Measurements from ENCODE around the gene FAM13A. TPM values are rescaled to one million over a fixed set of nuclear protein-coding genes. Genes with fewer than 3 reads are reported as not detected.
"Not testable (repeated sequence)": the region's sequence is repeated elsewhere in the genome, so short reads cannot be mapped to it uniquely, and the experiment has no call there.

FAM13A gene
- total RNA-seq, 1 donor from 2014 or later = 13.2 TPM

GRCh38 chr4:88910101-88910500 is 146.9 kb downstream of the FAM13A start:
- DNase-seq (ENCODE audit: low spot score in 2 of 2) = no peak
- TF ChIP-seq CTCF (IDR thresholded peaks at IDR 0.05) = no peak
- no peaks in the 10 kb centered on the region for H3K4me1 ChIP-seq
- H3K36me3 ChIP-seq = peaks cover 0 to 2% of the 10 kb centered on the region in 2 donors
- no peaks in the 10 kb centered on the region for H3K27me3 ChIP-seq
- H3K4me3 ChIP-seq = no peak overlapping the region
- no peaks in the 10 kb centered on the region for H3K9me3 ChIP-seq
- intact Hi-C loops (cut with DNase I) = no loop called here
- H3K27ac ChIP-seq = no peak overlapping the region

- no peak for TF ChIP-seq CTCF (IDR thresholded peaks at IDR 0.05)
- intact Hi-C loops (cut with DNase I) = no loop called here
- no peaks in the 10 kb centered on the region for H3K4me1 ChIP-seq
- H3K27me3 ChIP-seq = no peaks in the 10 kb centered on the region
- H3K27ac ChIP-seq = no peak overlapping the region
- H3K9me3 ChIP-seq = no peaks in the 10 kb centered on the region
- DNase-seq (ENCODE audit: low spot score in 2 of 2) = no peak
- peaks cover 2 to 5% of the 10 kb centered on the region in 2 donors for H3K36me3 ChIP-seq
- no peak overlapping the region for H3K4me3 ChIP-seq
These were observed 148.5 kb downstream of the FAM13A start for GRCh38 chr4:88908521-88908920.

GRCh38 chr4:88908003-88908402 is 149.0 kb downstream of the FAM13A start:
- no peak overlapping the region for H3K4me3 ChIP-seq
- TF ChIP-seq CTCF (IDR thresholded peaks at IDR 0.05) = no peak
- peaks cover 0 to 3% of the 10 kb centered on the region in 2 donors for H3K9me3 ChIP-seq
- intact Hi-C loops (cut with DNase I) = no loop called here
- H3K27ac ChIP-seq = no peak overlapping the region
- no peaks in the 10 kb centered on the region for H3K4me1 ChIP-seq
- H3K27me3 ChIP-seq = no peaks in the 10 kb centered on the region
- H3K36me3 ChIP-seq = peaks cover 2 to 5% of the 10 kb centered on the region in 2 donors
- DNase-seq (ENCODE audit: low spot score in 2 of 2) = no peak

- no peaks in the 10 kb centered on the region for H3K4me1 ChIP-seq
- no peak for DNase-seq (ENCODE audit: low spot score in 2 of 2)
- no peaks in the 10 kb centered on the region for H3K27me3 ChIP-seq
- no peak overlapping the region for H3K27ac ChIP-seq
- no peak overlapping the region for H3K4me3 ChIP-seq
- peaks cover 0 to 8% of the 10 kb centered on the region in 2 donors for H3K9me3 ChIP-seq
- intact Hi-C loops (cut with DNase I) = no loop called here
- H3K36me3 ChIP-seq = peaks cover 2 to 5% of the 10 kb centered on the region in 2 donors
- TF ChIP-seq CTCF (IDR thresholded peaks at IDR 0.05) = no peak
These were observed 149.5 kb downstream of the FAM13A start for GRCh38 chr4:88907478-88907877.

- H3K27me3 ChIP-seq; H3K27ac ChIP-seq; H3K36me3 ChIP-seq; H3K4me3 ChIP-seq; intact Hi-C loops (cut with DNase I); DNase-seq (ENCODE audit: low spot score in 2 of 2); H3K4me1 ChIP-seq: not testable (repeated sequence)
- peaks cover 4 to 29% of the 10 kb centered on the region in 2 donors for H3K9me3 ChIP-seq
These were observed 152.7 kb downstream of the FAM13A start for GRCh38 chr4:88904240-88904639.

GRCh38 chr4:88900432-88900831 is 156.6 kb downstream of the FAM13A start:
- Histone ChIP-seq H3K4me3 (no peak overlapping the region), H3K9me3 (peaks cover 4 to 29% of the 10 kb centered on the region in 2 donors), H3K27me3 (no peaks in the 10 kb centered on the region), H3K4me1 (no peaks in the 10 kb centered on the region), H3K36me3 (peaks cover 0 to 5% of the 10 kb centered on the region in 2 donors), H3K27ac (no peak overlapping the region)
- intact Hi-C loops (cut with DNase I) = no loop called here
- no peak for DNase-seq (ENCODE audit: low spot score in 2 of 2)
- TF ChIP-seq CTCF (IDR thresholded peaks at IDR 0.05) = no peak

Data from ascending aorta (tissue), 2 donors.